Keratinocyte (primary cell): ENCODE data around the gene WWC1.

Experiments used
- CTCF ChIP-seq, 3 experiments: IDR thresholded peaks in 1 of 3; conservative IDR thresholded peaks in 1 of 3; optimal IDR thresholded peaks in 1 of 3; 2 replicates in 2 of 3; 3 replicates in 1 of 3; pipeline versions ENCODE3 to v1.5.1; 2011; ENCODE audit warnings: low read length in 3 of 3, mild to moderate bottlenecking in 3 of 3, moderate library complexity in 2 of 3, control low read depth in 1 of 3, inconsistent platforms in 1 of 3; ENCODE audit not compliant: insufficient read depth in 2 of 3; ENCODE audit errors: extremely low read depth in 1 of 3
- EZH2 ChIP-seq: IDR thresholded peaks from one replicate; pipeline ENCODE4 v1.6.1; 2012; ENCODE audit warnings: inconsistent platforms, mild to moderate bottlenecking, low read length, moderate library complexity

- TF ChIP-seq EZH2 = no peak
- TF ChIP-seq CTCF (optimal IDR thresholded peaks at IDR 0.05 in 1 of 3, IDR thresholded peaks at IDR 0.05 in 1 of 3, conservative IDR thresholded peaks at IDR 0.05 in 1 of 3; ENCODE audit: extremely low read depth in 1 of 3, insufficient read depth in 2 of 3, low read length in 3 of 3) = no peak
These were observed 173.2 kb downstream of the WWC1 start for GRCh38 chr5:168464641-168465040.
